HEK293 (cell line): ENCODE measurements around the gene RAP1GAP.
A peak's percentile ranks its signal among the peaks of the same experiment; 100 is the strongest.

Source experiments
- CTCF ChIA-PET: fragments of 350-600 bp; formaldehyde crosslinking; extraction: SDS; loops from one replicate; lab custom pipeline; 2021; ENCODE audit warnings: antibody characterized with exemption; lab: Yijun Ruan, JAX
- POLR2A ChIA-PET: fragments of 300-600 bp; formaldehyde crosslinking; extraction: SDS; loops from one replicate; lab custom pipeline; 2020; ENCODE audit warnings: antibody characterized with exemption, inconsistent platforms; lab: Yijun Ruan, JAX
- H3K27ac ChIP-seq: fragments of 200-500 bp; sonication (Bioruptor generic); 2 replicates; pipeline ENCODE4 v1.5.1; 2014; ENCODE audit warnings: low read depth, low read length, control low read depth, inconsistent platforms; ENCODE audit errors: extremely low read depth
- H3K36me3 ChIP-seq, 2 experiments: fragments of 200-500 bp in 1 of 2; sonication (Bioruptor generic) in 1 of 2; 1 replicate in 1 of 2; 2 replicates in 1 of 2; pipeline ENCODE4 v1.5.1; 2014 to 2017; ENCODE audit warnings: inconsistent platforms in 2 of 2, low read length in 2 of 2; ENCODE audit not compliant: control insufficient read depth in 2 of 2, insufficient read depth in 1 of 2
- H3K4me1 ChIP-seq: fragments of 200-500 bp; sonication (Bioruptor generic); 2 replicates; pipeline ENCODE4 v1.5.1; 2014; ENCODE audit warnings: mild to moderate bottlenecking, low read length, inconsistent platforms; ENCODE audit not compliant: control insufficient read depth, insufficient read depth
- H3K4me3 ChIP-seq: 2 replicates; pipeline ENCODE4 v1.5.1; 2011; ENCODE audit warnings: low read depth, mild to moderate bottlenecking, control low read depth, low read length, moderate library complexity
- H3K9me3 ChIP-seq: fragments of 200-500 bp; sonication (Bioruptor generic); 2 replicates; pipeline ENCODE4 v1.5.1; 2014; ENCODE audit warnings: low read depth, low read length, inconsistent platforms; ENCODE audit not compliant: control insufficient read depth, insufficient read depth
- EGR2 ChIP-seq: fragments of 450-650 bp; formaldehyde crosslinking; IDR thresholded peaks from 2 replicates; pipeline ENCODE4 v1.5.1; 2016; ENCODE audit warnings: low read depth, missing biosample characterization, missing genetic modification characterization
- GLI2 ChIP-seq: fragments of 450-650 bp; formaldehyde crosslinking; IDR thresholded peaks from 2 replicates; pipeline ENCODE4; 2017; ENCODE audit warnings: missing biosample characterization, missing genetic modification characterization, low read depth, borderline replicate concordance
- KLF9 ChIP-seq: fragments of 450-650 bp; formaldehyde crosslinking; IDR thresholded peaks from 2 replicates; pipeline ENCODE4 v1.5.1; 2016; ENCODE audit warnings: missing biosample characterization, missing genetic modification characterization, low read depth
- SALL2 ChIP-seq: fragments of 450-650 bp; formaldehyde crosslinking; IDR thresholded peaks from 2 replicates; pipeline ENCODE4 v1.5.0; 2017; ENCODE audit warnings: missing biosample characterization, mild to moderate bottlenecking, missing genetic modification characterization, borderline replicate concordance
- SP2 ChIP-seq: fragments of 450-650 bp; formaldehyde crosslinking; IDR thresholded peaks from 2 replicates; pipeline ENCODE4 v1.5.1; 2016; ENCODE audit warnings: missing biosample characterization, missing genetic modification characterization
- YY2 ChIP-seq: fragments of 450-650 bp; formaldehyde crosslinking; IDR thresholded peaks from 2 replicates; pipeline ENCODE4 v1.5.1; 2016; ENCODE audit warnings: missing biosample characterization, missing genetic modification characterization
- ZBTB48 ChIP-seq: fragments of 450-650 bp; formaldehyde crosslinking; IDR thresholded peaks from 2 replicates; pipeline ENCODE4 v1.5.1; 2016; ENCODE audit warnings: missing biosample characterization, missing genetic modification characterization
- ZFHX2 ChIP-seq: fragments of 450-650 bp; formaldehyde crosslinking; conservative IDR thresholded peaks from 2 replicates; pipeline ENCODE4 v1.5.1; 2016; ENCODE audit warnings: missing biosample characterization, missing genetic modification characterization
- ZFP37 ChIP-seq: fragments of 450-650 bp; formaldehyde crosslinking; IDR thresholded peaks from 2 replicates; pipeline ENCODE4 v1.5.1; 2016; ENCODE audit warnings: missing biosample characterization, missing genetic modification characterization
- ZNF26 ChIP-seq: fragments of 450-650 bp; formaldehyde crosslinking; IDR thresholded peaks from 2 replicates; pipeline ENCODE4 v1.5.1; 2016; ENCODE audit warnings: missing biosample characterization, missing genetic modification characterization
- ZNF341 ChIP-seq: fragments of 450-650 bp; formaldehyde crosslinking; IDR thresholded peaks from 2 replicates; pipeline ENCODE4; 2016; ENCODE audit warnings: low read depth, missing biosample characterization, missing genetic modification characterization
- ZNF362 ChIP-seq: fragments of 450-650 bp; formaldehyde crosslinking; IDR thresholded peaks from 2 replicates; pipeline ENCODE4 v1.5.1; 2016; ENCODE audit warnings: missing biosample characterization, missing genetic modification characterization
- ZNF558 ChIP-seq: fragments of 450-650 bp; formaldehyde crosslinking; IDR thresholded peaks from 2 replicates; pipeline ENCODE4 v1.5.1; 2016; ENCODE audit warnings: missing biosample characterization, missing genetic modification characterization
- ZNF580 ChIP-seq: fragments of 450-650 bp; formaldehyde crosslinking; IDR thresholded peaks from 2 replicates; pipeline ENCODE4 v1.5.1; 2016; ENCODE audit warnings: missing biosample characterization, missing genetic modification characterization
- ZNF600 ChIP-seq: fragments of 450-650 bp; formaldehyde crosslinking; IDR thresholded peaks from 2 replicates; pipeline ENCODE4 v1.5.1; 2016; ENCODE audit warnings: missing biosample characterization, missing genetic modification characterization

RAP1GAP gene

DNA sequence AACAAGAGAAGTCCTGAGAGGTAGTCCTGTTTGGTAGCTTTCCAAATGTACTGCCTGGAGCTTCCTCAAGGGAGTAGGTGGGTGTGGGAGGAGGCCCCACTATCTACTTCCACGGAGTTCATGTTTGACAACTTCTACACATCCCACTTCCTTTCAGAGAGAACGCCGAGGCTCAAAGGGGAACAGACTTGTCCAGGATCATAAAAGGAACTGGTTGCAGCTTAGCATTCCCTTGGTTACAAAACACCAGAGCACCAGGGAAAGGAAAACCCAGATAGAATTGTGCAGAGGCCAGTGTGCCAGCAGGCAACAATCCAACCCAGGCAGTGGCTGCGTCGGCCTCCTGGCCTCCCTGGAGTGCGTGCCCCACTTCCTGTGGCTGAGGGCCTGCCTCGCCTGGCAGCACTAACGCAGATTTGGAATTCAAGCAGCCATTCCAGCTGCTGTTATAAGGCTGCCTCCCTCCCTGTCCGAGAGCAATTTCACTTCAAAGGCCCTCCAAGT lies 4.2 kb upstream of the RAP1GAP start:
- ChIA-PET CTCF (interaction anchor here (0.6 to 1.0 kb wide), 3 partner anchors 10 to 275 kb away, joined by 3 to 5 read pairs (median 3); no protein-coding TSS in a partner anchor), POLR2A (interaction anchor here (0.6 kb wide), 1 partner anchor 92 kb away, joined by 8 read pairs; no protein-coding TSS in a partner anchor)
- Histone ChIP-seq H3K4me1 (no peaks in the 10 kb centered on the region), H3K36me3 (peaks cover 0 to 11% of the 10 kb centered on the region in 2 experiments; a peak in 1 of 3 replicates)
- no peak for TF ChIP-seq YY2 (tag by site-specific recombination)
- peak; percentile 88 for TF ChIP-seq EGR2 (tag by site-specific recombination)
- 0 out of 2 replicates have a peak, but pooled peaks have one; percentile 21 for TF ChIP-seq ZNF362
- peak; percentile 48; the same call in 1 of the 2 replicates for TF ChIP-seq ZNF600 (tag by site-specific recombination)
- TF ChIP-seq ZFHX2 (tag by site-specific recombination): peak; percentile 94
- TF ChIP-seq ZFP37 (tag by site-specific recombination): no peak
- no peak for TF ChIP-seq ZNF580 (tag by site-specific recombination)
- no peak for TF ChIP-seq ZNF558 (tag by site-specific recombination)
- no peak for TF ChIP-seq SALL2
- no peak for TF ChIP-seq GLI2 (tag by site-specific recombination)
- TF ChIP-seq ZNF341 (tag by site-specific recombination): peak; percentile 52
- TF ChIP-seq, all 188 proteins: peak for 5
- Histone ChIP-seq H3K4me3 (no peak overlapping the region), H3K9me3 (no peaks in the 10 kb centered on the region), H3K27ac (no peak overlapping the region)

DNA sequence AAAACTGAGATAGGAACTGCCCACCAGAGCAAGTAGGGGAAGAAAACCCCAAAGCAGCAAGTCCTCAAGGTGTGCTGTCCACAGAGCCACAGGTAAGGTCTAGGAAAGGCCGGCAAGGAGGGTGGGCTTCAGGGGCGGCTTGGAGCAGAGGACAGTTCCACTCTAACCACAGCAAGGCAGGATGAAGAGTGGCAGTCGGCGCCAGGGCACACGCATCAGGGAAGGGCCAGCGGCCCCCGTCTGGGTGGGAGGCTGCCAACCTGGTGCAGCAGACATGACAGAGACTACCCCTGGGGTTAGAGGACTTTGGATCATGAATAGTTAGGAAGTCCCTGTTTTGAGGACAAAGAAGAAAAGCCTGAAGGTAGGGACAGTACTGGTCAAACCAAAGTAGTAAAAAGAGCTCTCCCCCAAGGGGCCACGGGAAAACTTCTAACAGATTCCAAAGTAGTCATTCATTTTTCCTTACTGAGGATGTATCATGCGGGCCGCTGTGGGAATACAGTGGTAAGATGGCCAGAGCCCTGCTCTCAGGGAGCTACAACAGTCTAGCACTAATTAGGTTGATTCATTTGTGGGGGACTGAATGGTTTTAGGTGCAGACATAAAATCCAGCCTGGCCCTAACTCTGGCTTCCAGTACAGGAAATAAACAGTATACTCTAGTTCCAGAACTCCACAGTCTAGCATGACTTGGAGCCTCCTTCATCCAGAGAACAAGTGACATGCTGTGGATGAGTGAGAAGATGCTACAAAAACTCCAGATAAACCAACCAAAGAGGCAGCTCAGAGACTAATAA lies 3.5 kb upstream of the RAP1GAP start:
- TF ChIP-seq ZBTB48 (tag by site-specific recombination) (peak; percentile 55), KLF9 (no peak)
- H3K4me3 ChIP-seq: no peak overlapping the region
- CTCF ChIA-PET: interaction anchor here (0.6 to 1.0 kb wide), 3 partner anchors 11 to 275 kb away, joined by 3 to 5 read pairs (median 3); no protein-coding TSS in a partner anchor

DNA sequence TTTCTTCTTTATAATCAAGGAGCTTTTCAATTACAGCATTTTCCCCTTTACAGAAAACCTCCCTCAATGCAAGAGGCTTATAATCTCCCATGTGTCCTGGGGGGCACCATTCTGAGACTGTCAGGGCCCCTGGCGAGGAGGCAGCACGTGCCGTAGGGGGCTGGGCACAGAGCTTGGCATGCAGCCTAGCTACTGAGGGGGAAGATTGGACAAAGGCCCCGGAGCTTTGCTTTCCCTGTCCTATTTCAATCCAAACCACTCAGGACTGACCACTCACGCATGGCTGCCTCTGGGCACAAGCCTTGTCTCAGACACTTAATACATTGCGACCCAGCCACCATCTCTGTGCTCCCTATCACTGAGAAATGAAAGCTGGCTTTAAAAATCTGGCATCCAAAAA lies 2.8 kb upstream of the RAP1GAP start:
- ChIA-PET POLR2A (interaction anchor here (0.6 kb wide), 1 partner anchor 11 kb away, joined by 3 read pairs; no protein-coding TSS in a partner anchor), CTCF (interaction anchor here (1.5 kb wide), 1 partner anchor 13 kb away, joined by 4 read pairs; no protein-coding TSS in a partner anchor)
- no peaks in the 10 kb centered on the region for H3K4me1 ChIP-seq
- H3K4me3 ChIP-seq: no peak overlapping the region
- H3K9me3 ChIP-seq: no peaks in the 10 kb centered on the region
- no peak overlapping the region for H3K27ac ChIP-seq
- no peaks in the 10 kb centered on the region for H3K36me3 ChIP-seq
- TF ChIP-seq SP2 (tag by site-specific recombination) (no peak), ZNF26 (tag by site-specific recombination) (no peak)

More for the DNA sequence above, 3.5 kb upstream of the RAP1GAP start:
- Histone ChIP-seq H3K9me3 (no peaks in the 10 kb centered on the region), H3K27ac (no peak overlapping the region), H3K36me3 (peaks cover 0 to 6% of the 10 kb centered on the region in 2 experiments; a peak in 1 of 3 replicates), H3K4me1 (no peaks in the 10 kb centered on the region)
- POLR2A ChIA-PET: no interaction called here
